ENCODE data around the gene FGF10. TPM values are rescaled to one million over a fixed set of nuclear protein-coding genes. Genes with fewer than 3 reads are reported as not detected.

Gene FGF10
- total RNA-seq, 2 donors from 2014 or later: not detected

GRCh38 chr5:44300551-44300950 is 88.7 kb downstream of the FGF10 start:
- Mint-ChIP-seq H3K27ac (no peak overlapping the region), H3K36me3 (no peaks in the 10 kb centered on the region), H3K9me3 (peaks cover 0 to 11% of the 10 kb centered on the region in 2 donors)
- ATAC-seq (no peak), DNase-seq (ENCODE audit: low spot score in 2 of 2) (no peak)

DNA sequence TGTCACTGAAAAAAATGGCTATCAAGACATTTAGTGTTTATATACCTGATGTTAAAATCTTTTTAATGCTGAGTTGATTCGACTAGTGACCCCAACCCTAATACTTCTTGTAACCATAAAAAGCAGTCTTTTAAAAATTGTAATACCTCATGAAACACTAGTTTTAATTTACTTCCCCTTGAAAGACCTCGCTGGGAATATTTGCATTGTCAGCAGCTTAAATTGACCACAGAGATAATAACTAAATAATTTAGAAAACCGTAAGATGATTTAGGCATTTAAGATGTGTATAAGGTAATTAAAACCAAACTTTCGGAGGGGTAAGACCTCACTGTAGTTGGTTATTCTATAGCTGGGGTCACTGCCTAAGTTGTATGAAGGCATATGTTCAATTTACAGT is 89.8 kb downstream of the FGF10 start:
- no peaks in the 10 kb centered on the region for H3K36me3 Mint-ChIP-seq

DNA sequence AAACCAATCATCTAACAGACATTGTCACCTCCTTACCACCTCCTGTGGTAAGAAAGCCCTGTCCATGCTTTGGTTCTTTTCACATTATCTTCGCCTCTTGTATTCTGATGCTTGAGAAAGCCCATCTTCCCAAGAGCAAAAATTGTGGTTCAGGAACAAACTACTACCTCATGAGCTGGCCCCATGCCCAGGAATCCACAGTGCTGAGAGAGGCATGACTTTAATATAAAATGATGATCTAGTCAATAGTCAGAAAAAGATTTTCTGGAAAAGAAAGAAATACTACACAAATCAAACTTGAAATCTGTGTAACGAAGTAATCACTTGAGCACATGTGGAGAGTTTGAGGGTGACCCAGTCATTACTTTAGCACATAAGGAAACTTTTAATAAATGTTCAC is 94.7 kb downstream of the FGF10 start:
- DNase-seq (ENCODE audit: low spot score in 2 of 2) (no peak), ATAC-seq (no peak)
- peaks cover 5 to 11% of the 10 kb centered on the region in 2 donors for H3K9me3 Mint-ChIP-seq
- no peak overlapping the region for H3K27ac Mint-ChIP-seq
- H3K36me3 Mint-ChIP-seq: no peaks in the 10 kb centered on the region

More for the DNA sequence above, 89.8 kb downstream of the FGF10 start:
- Mint-ChIP-seq H3K9me3 (peaks cover 0 to 11% of the 10 kb centered on the region in 2 donors), H3K27ac (no peak overlapping the region)
- ATAC-seq (no peak), DNase-seq (ENCODE audit: low spot score in 2 of 2) (no peak)

DNA sequence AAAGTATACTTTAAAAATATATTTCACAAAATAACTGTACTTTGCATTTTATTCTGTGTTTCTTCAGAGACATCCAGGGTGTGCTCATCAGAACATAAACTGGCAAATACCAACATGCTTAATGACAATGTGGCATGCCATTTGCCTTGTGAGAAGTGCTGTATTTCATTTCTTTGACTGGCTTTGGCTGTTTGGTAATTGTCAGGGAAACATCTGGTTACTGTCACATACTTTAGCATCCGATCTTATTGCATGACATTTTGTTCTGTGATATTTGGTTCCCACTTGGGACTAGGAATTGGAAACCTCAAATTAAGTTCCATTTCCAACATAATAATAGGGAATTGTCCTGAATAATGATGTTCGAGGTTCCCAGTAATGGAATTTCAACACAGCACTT is 96.5 kb downstream of the FGF10 start:
- no peaks in the 10 kb centered on the region for H3K36me3 Mint-ChIP-seq
- no peak overlapping the region for H3K27ac Mint-ChIP-seq
- H3K9me3 Mint-ChIP-seq: peaks cover 8 to 14% of the 10 kb centered on the region in 2 donors
- DNase-seq (ENCODE audit: low spot score in 2 of 2): no peak
- no peak for ATAC-seq

DNA sequence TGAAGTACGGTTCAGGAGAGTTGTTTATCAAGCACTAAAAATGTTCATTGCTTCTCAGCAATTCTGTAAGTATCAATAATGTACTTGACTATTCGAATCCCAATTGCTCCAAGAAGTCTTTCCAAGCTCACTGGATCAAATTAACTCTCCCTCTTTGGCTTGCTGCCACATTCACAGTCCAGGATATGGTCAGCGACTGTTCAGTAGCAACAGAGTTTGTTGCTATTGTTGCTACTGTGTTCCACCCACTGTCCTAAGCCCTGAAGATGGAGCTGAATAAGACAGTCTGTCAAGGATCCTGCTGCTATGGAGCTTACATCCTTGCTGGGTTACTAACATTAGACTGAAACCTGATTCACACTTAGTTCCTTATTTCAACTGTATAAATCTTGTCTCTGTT is 110.8 kb downstream of the FGF10 start:
- no peak for DNase-seq (ENCODE audit: low spot score in 2 of 2)
- Mint-ChIP-seq H3K9me3 (no peaks in the 10 kb centered on the region), H3K27ac (no peak overlapping the region), H3K36me3 (no peaks in the 10 kb centered on the region)
- ATAC-seq: no peak

- no peaks in the 10 kb centered on the region for H3K36me3 Mint-ChIP-seq
Measured at GRCh38 chr5:44275908-44276307, 113.3 kb downstream of the FGF10 start.

DNA sequence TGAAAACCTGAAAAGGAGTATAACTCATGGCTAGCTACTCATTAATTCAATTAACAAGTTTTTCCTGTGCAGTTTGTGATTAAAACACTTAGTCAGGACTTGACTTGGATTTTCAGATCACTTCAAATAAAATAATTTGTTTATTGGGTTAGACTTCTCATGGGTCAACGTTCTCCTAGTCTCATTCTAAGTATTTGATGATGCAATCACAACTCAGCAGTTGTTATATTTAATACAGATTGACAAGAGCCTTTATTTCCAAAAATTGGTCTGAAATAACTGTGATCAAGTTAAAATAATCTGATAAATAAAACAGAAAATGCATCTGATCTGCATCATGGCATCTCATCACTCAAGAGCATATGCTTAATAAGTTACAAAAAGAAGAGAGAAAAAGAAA is 113.9 kb downstream of the FGF10 start:
- no peak overlapping the region for H3K27ac Mint-ChIP-seq
- no peak for DNase-seq (ENCODE audit: low spot score in 2 of 2)
- no peak for ATAC-seq
- peaks cover 7 to 8% of the 10 kb centered on the region in 2 donors for H3K9me3 Mint-ChIP-seq
- H3K36me3 Mint-ChIP-seq: no peaks in the 10 kb centered on the region

More at GRCh38 chr5:44275908-44276307, 113.3 kb downstream of the FGF10 start:
- Mint-ChIP-seq H3K9me3 (peaks cover 7 to 8% of the 10 kb centered on the region in 2 donors), H3K27ac (no peak overlapping the region)
- ATAC-seq (no peak), DNase-seq (ENCODE audit: low spot score in 2 of 2) (no peak)

GRCh38 chr5:44267909-44268308 is 121.3 kb downstream of the FGF10 start:
- ATAC-seq: no peak
- Mint-ChIP-seq H3K27ac (no peak overlapping the region), H3K36me3 (no peaks in the 10 kb centered on the region), H3K9me3 (peaks cover 7 to 8% of the 10 kb centered on the region in 2 donors)
- no peak for DNase-seq (ENCODE audit: low spot score in 2 of 2)

GRCh38 chr5:44266882-44267576 is 122.2 kb downstream of the FGF10 start:
- no peak for DNase-seq (ENCODE audit: low spot score in 2 of 2)
- H3K36me3 Mint-ChIP-seq: no peaks in the 10 kb centered on the region
- H3K27ac Mint-ChIP-seq: no peak overlapping the region
- H3K9me3 Mint-ChIP-seq: peaks cover 7 to 8% of the 10 kb centered on the region in 2 donors
- no peak for ATAC-seq

- Mint-ChIP-seq H3K27ac (no peak overlapping the region), H3K9me3 (no peaks in the 10 kb centered on the region), H3K36me3 (no peaks in the 10 kb centered on the region)
- no peak for DNase-seq (ENCODE audit: low spot score in 2 of 2)
- no peak for ATAC-seq
Measured at GRCh38 chr5:44265713-44266112, 123.5 kb downstream of the FGF10 start.

DNA sequence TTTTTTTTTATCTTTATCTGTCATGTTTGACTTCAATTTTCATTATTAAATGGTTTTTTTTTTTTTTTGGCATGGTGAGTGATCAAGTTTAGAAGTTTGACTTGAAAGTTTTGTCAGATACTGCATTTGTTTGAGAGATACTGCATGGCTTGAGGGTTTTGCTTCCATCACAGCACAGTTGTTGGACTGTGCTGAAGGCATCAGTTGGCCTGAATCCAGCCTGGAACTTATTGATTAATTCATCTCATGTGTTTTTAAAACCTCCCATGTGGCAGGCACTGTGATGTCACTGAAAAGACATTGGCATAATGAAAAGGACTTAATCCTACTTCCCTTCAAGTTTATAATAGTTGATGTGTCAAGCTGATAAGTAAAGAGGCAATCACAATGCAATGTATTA is 128.4 kb downstream of the FGF10 start:
- no peak overlapping the region for H3K27ac Mint-ChIP-seq
- H3K36me3 Mint-ChIP-seq: no peaks in the 10 kb centered on the region
- no peak for ATAC-seq
- no peaks in the 10 kb centered on the region for H3K9me3 Mint-ChIP-seq
- no peak for DNase-seq (ENCODE audit: low spot score in 2 of 2)

DNA sequence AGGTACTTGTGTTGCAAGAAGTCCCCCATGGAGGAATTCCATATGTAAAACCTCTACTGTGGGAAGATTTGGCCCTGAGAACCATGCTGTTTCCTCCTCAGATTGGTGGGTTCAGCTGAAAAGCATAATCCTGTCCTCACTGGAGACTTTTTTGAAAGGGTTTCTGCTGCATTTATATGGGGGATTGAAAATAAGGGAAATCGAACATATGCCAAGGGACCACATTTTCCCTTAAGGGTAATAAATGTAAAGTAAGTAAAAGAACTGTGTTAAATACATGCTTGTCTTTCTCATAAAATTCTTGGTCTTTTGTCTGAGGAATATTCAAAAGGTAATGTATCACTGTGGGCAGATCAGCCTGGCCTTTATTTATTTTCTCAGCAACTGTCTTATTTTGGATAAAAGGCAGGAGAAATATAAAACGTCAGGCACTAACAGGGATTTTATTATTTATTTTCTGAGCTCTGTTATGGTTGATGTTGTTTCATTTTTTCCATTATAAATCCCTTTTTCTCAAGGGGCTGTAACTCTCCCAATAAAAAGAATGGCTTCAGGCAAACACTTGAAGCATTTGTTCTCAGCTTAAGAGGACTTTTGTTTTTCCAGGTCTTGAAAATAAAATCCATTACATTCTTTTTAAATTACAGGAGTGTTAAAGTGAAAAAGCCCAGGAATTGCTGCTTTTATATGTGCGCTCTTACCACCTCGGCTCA is 131.4 kb downstream of the FGF10 start:
- DNase-seq (ENCODE audit: low spot score in 2 of 2): no peak
- Mint-ChIP-seq H3K27ac (no peak overlapping the region), H3K36me3 (no peaks in the 10 kb centered on the region), H3K9me3 (no peaks in the 10 kb centered on the region)
- no peak for ATAC-seq

DNA sequence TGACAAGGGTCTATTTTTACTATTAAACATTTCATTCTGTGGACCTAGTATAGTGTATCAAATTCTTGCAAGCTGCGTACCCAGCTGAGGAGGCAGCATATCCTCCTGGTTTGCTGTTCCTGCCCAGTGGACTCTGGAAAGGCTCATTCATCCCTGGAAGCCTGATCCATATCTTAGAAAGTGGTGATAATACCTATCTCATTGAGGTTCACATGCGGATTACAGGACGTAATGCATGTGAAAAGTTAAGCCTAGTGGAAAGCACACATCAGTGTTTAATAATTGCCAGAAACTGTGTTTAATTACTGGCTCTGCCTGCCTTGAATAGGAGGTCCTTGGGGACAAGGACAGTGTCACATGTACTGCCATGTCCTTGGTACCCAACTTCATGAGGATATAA is 132.0 kb downstream of the FGF10 start:
- Mint-ChIP-seq H3K36me3 (no peaks in the 10 kb centered on the region), H3K9me3 (no peaks in the 10 kb centered on the region), H3K27ac (no peak overlapping the region)
- ATAC-seq: no peak
- no peak for DNase-seq (ENCODE audit: low spot score in 2 of 2)
